HK-2 (cell line): Measurements from ENCODE around the gene U2AF1L4.

Experiments
- DNase-seq: peaks from one replicate; pipeline ENCODE4 v3.0.0-alpha.2; 2018; ENCODE audit not compliant: unreplicated experiment

Gene U2AF1L4, protein sequence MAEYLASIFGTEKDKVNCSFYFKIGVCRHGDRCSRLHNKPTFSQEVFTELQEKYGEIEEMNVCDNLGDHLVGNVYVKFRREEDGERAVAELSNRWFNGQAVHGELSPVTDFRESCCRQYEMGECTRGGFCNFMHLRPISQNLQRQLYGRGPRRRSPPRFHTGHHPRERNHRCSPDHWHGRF

GRCh38 chr19:35745328-35746086, at the start of gene U2AF1L4, which contains the start of gene PSENEN:
TSS of gene U2AF1L4 (minus strand) at chr19:35745418. CDS start at chr19:35745391, 27 bp downstream.
TSS of gene PSENEN (plus strand) at chr19:35745651. CDS start at chr19:35745931, 280 bp downstream.
- DNase-seq = peak; percentile 94

DNA sequence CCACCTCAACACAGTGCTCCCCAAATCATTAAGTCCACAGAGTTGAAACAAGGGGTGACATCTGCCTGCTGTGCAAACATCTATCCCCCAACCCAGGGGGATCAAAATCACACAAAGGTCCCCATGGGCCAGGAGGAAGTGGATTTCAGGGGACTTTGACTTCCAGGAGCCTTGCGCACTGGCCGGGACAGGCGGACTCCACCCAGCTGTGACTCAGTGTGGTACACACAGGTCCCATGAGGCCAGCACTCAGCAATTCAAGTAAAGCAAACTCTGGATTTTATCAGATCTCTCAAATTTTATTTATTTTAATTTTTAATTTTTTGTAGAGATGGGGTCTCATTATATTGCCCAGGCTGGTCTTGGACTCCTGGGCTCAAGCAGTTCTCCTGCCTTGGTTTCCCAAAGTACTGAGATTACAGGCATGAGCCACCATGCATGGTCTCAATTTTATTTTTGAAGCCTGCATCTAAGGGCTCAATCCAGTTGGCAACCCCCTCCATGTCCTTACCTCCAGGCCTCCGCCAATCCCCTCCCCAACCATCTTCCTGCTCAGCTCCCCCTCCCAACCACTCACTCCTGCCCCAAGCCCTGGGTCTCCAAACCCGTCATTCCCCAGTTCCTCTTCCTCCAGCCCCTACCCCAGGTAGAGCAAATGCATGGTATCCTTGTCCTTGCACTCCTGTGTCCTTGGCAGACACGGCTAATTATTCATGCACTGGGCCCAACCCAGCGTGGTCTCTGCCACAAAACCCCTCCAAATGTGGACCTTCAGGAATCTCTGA, 48.4 kb upstream of the U2AF1L4 start:
- no peak for DNase-seq

DNA sequence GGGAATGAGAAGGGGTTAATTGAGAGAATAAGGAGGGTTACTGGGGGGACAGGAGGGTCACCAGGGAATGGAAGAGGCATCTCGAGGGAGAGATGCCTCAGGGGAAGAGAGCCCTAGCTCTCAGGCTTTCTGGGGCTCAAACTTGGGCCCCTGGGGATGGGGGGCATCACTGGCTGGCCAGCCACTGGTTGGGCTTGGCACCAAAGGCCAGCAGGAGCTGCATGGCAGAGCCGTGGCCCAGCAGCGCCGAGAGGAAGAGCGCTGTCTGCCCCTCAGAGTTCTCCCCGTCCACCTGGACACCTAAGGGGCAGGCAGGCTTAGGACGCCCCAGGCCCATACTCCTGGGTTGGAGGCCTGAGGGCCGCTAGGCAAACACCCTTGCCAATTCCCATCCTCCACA, 47.7 kb upstream of the U2AF1L4 start:
- DNase-seq = no peak

- no peak for DNase-seq
These were observed 47.1 kb upstream of the U2AF1L4 start for GRCh38 chr19:35792312-35792711.

- DNase-seq = no peak
These were observed 46.6 kb upstream of the U2AF1L4 start for GRCh38 chr19:35791814-35792279.

DNA sequence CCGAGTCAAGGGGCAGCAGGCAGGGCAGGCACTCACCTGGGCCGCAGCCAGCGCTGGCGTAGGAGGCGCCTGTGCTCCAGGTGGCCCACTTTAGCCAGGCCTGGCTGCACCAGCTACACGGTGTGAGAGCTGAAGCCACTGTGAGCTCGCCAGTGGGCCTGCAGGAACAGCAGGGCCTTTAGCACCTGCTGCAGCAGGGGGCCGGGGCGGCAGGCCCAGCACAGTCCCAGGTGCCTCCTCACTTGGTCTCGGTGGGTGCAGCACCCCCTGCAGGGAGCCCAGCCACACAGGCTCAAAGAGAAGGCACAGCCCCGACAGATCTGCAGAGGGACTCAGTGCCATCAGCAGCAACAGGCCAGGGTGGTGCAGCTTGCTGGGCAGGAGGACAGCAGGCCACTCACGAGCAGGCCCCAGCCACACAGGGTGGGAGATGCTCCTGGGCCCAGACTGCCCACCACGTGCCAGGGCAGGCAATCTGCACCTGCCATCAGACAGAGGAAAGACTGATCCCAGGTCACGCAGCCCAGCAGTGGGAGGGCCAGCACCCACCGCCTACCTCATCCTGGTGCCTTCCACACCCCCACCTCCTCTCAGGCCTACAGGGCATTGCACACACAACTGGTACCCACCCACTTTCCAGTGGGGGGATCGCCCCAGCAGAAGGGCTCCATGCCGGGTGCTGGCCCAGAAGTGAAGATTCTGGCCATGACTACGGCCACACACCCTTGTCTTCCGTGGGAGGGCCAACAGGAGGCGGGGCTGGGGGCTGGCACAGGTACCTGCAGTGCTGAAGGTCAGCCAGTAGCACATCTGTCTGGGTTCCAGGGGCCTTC, 46.0 kb upstream of the U2AF1L4 start:
- DNase-seq = no peak

DNA sequence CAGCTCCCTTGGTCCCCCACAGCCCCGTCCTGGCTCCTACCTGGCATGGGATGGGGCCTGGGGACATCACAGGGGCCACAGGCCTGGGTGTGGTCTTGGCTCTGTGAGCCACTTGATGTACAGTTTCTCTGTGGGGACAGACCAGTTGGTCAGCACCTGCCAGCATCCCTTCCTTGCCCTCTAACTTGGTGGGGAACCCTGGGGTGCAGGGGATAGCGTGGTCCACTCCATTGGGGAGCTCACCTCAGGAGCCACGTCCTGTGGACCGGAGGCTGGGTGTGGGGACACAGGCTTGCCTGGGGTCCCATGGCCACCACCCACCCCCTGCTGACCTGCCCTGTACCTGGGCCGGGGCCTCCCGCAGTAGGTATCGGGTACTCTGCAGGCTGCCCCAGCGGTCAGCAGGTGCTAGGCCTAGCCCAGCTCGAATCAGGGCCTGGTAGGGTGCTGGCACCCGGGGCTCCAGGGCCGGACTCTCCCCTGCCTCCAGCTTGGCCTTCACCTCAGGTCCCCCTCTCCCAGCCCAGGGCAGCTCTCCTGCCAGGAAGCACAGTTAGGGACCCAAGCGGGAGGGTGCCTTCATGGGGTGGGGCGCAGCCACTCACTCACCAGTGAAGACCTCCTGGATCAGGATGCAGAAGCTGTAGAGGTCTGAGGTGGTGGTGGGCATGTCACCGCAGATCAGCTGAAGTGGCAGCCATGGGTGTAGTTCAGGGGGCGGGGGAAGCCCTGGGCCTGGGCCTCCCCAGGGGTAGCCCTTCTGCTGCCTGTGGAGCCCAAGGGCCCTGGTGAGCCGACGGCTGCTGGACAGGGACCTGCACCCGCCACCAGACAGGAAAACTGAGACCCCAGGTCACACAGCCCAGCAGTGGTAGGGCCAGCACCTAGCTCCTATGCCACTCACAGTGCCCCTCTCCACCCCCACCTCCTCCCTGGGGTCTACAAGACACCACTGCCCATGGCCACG, 45.0 kb upstream of the U2AF1L4 start:
- no peak for DNase-seq

DNA sequence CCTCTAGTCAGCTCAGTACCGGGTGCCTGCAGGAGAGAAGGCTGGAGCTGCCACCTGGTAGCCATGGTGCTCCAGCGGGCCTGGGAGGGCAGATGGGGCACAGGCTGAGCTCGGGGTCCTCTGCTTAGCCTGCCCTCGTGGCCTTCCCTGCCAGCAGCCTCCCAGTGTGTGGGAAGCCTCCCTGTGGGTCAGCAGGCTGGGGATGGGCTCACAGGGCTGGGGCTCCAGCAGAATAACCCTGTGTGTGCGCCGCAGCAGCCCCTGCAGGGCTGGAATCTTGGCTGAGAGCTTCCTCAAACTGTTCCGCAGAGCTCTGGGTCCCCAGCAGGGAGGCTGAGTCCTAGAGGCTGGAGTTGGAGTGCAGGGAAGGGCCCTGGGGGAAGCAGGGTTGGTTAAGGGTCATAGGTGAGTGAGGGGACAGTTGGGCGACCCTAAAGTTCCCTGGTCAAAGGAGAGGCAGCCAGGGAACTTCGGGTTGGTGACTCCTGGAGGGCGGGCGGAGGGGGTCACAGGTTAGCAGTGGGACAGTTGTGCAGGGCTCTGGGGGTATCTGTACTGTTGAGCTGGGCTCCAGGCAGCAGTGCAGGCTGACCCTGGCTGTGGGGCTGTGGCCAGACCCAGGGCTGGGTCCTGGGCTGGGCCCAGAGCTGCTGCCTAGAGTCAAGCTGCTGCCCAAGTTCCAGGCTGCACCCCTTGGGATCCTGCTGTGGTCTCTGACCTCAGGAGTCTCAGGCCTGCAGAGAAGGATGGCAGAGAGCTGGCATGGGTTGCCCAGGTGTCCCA, 44.2 kb upstream of the U2AF1L4 start:
- DNase-seq = no peak

DNA sequence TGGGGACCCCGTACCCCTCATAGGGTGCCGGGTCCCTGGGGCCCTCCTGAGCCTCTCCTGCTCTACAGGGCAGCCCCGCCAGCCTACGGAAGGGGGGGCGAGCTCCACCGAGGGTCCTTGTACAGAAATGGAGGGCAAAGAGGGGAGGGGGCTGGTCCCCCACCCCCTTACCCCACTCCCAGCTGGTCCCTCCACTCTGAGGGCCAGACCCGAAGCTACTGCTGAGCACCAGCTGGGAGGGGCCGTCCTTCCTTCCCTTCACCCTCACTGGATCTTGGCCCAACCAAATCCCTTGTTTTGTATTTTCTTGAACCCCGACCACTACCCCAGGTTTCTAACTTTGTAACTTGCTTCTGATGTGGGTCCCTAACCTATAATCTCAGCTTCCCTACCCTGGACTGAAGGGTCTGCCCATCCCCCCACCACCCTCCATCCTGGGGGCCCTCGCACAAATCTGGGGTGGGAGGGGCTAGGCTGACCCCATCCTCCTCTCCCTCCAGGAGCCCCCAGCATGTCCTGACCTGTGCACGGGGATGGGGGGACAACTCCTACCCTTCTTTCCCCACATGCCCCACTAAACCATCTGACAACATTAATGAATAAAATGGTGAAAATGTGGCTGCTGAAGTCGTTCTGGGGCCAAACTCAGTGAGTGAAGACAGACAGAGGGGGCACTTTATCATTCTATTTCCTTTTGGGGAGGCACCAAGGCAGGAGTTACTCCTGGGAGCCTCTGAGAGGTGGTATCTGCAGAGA, 43.2 kb upstream of the U2AF1L4 start:
- no peak for DNase-seq

- no peak for DNase-seq
These were observed 42.1 kb upstream of the U2AF1L4 start for GRCh38 chr19:35787227-35787799.

DNA sequence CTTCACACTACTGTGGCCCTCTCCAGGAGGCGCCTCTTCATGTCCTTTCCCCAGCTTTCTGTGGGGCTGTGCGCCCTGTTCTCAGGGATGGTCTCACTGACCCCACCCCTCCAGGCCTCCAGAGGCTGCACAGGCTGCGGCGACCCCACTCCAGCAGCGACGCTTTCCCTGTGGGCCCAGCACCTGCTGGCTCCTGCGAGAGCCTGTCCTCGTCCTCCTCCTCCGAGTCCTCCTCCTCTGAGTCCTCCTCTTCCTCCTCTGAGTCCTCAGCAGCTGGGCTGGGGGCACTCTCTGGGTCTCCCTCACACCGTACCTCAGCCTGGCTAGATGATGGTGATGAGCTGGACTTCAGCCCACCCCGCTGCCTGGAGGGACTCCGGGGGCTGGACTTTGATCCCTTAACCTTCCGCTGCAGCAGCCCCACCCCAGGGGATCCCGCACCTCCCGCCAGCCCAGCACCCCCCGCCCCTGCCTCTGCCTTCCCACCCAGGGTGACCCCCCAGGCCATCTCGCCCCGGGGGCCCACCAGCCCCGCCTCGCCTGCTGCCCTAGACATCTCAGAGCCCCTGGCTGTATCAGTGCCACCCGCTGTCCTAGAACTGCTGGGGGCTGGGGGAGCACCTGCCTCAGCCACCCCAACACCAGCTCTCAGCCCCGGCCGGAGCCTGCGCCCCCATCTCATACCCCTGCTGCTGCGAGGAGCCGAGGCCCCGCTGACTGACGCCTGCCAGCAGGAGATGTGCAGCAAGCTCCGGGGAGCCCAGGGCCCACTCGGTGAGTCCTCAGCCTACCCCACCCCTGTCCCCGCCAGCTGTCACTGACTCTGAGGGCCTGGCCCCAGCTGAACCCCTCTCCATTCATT, 41.3 kb upstream of the U2AF1L4 start:
- no peak for DNase-seq

GRCh38 chr19:35785339-35785627, 40.1 kb upstream of the U2AF1L4 start:
- no peak for DNase-seq

GRCh38 chr19:35784503-35785338, 39.5 kb upstream of the U2AF1L4 start:
- DNase-seq = no peak

DNA sequence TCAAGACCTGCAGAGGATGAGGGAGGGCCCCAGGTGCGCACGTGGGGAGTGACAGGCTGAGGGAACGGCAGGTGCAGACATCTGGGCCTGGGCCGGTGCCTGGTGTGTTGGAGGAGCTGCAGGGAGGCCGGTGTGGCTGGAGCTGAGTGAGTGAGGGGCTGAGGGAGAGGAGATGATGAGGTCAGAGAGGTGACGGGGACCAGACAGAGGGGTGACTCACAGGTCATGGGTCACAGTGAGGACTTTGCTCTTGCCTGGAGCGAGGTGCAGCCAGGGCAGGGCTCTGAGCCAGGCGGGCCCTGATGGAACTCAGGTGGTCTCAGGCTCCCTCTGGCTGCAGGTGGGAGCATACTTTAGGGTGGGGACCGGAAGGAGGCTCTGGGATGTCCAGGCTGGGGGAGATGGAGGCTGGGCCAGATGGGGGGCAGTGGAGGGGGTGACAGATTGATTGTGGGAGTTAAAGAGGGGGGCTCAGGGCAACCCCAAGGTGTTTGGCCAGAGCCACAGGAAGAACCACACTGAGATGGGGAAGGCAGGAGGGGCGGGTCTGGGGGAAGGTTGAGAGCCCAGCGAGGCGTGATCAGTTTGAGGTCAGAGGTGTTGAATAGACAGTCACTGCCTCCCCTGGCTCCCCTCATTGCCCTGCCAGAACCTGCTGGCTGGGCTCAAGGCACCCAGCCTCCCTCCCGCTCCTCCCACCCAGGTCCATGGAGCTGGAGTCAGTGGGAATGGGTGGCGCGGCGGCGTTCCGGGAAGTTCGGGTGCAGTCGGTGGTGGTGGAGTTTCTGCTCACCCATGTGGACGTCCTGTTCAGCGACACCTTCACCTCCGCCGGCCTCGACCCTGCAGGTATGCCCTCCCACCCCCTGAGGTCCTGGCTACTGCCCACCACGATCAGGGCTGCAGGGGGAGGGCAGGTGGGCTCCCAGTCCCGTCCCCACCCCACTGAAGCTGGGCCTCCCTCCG, 38.5 kb upstream of the U2AF1L4 start:
- no peak for DNase-seq

GRCh38 chr19:35782589-35782988, 37.4 kb upstream of the U2AF1L4 start:
- DNase-seq = no peak

GRCh38 chr19:35781650-35782049, 36.4 kb upstream of the U2AF1L4 start:
- DNase-seq = no peak
